Mucosa of rectum (tissue), 2 donors: ENCODE data around the gene UBD.

Experiments used
- H3K27ac ChIP-seq, 2 donors: one replicate each; pipeline ENCODE4 v1.7.0; 2013; ENCODE audit warnings: inconsistent platforms in 2 of 2, low read depth in 2 of 2, low read length in 2 of 2
- H3K27me3 ChIP-seq, 2 donors: one replicate each; pipeline ENCODE4 v1.7.0; 2013; ENCODE audit warnings: low read length in 2 of 2; ENCODE audit not compliant: control insufficient read depth in 2 of 2, insufficient read depth in 2 of 2
- H3K36me3 ChIP-seq, 2 donors: one replicate each; pipeline ENCODE4 v1.7.0; 2013; ENCODE audit warnings: low read length in 2 of 2; ENCODE audit not compliant: control insufficient read depth in 2 of 2, insufficient read depth in 2 of 2
- H3K4me1 ChIP-seq, 2 donors: one replicate each; pipeline ENCODE4 v1.7.0; 2013; ENCODE audit warnings: low read length in 2 of 2, mild to moderate bottlenecking in 1 of 2; ENCODE audit not compliant: control insufficient read depth in 2 of 2, insufficient read depth in 2 of 2
- H3K4me3 ChIP-seq, 2 donors: one replicate each; pipeline ENCODE4 v1.7.0; 2013; ENCODE audit warnings: low read length in 2 of 2
- H3K9ac ChIP-seq, 2 donors: one replicate each; pipeline ENCODE4 v1.7.0; 2013; ENCODE audit warnings: low read length in 2 of 2, low read depth in 1 of 2, mild to moderate bottlenecking in 1 of 2
- H3K9me3 ChIP-seq, 2 donors: one replicate each; pipeline ENCODE4 v1.7.0; 2013; ENCODE audit warnings: low read length in 2 of 2; ENCODE audit not compliant: control insufficient read depth in 2 of 2
- donor health status: healthy.
- donor health status: Normal muscosa, but diverticular disease.

The UBD gene

DNA sequence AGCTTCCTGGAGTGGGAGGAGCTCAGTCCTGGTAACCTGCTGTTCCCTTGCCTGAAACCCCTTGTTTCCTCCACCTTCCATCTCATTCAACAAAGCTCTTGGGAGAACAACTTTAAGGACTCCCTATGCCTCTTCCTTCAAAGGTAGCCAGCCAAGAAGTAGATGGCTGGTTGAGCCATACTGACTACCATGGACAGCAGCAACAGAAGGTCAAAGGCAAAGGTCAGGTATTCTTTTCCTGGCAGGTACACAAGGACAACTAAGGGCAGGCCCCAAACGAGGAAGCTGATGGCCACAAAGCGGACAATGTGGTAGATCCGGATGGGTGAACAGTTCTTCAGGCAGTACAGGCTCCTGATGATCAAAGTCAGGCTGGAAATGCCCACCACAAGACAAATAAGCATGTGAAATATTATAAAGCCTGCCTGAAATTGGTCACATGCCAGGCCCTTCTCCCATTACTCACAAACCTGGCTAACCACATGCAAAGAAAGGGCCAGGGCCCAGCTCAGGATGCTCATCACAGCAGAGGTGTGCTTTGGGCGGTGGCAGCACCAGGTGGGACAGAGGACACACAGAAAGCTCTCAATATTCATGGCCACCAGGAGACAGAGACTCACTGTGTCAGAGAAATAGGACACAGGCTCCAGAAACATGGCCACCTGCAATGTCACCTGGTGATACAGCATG lies 21.7 kb downstream of the UBD start:
- Histone ChIP-seq H3K9ac (no peak overlapping the region), H3K4me3 (no peak overlapping the region), H3K4me1 (no peaks in the 10 kb centered on the region), H3K27me3 (no peaks in the 10 kb centered on the region), H3K27ac (no peak overlapping the region), H3K9me3 (no peaks in the 10 kb centered on the region), H3K36me3 (no peaks in the 10 kb centered on the region)

DNA sequence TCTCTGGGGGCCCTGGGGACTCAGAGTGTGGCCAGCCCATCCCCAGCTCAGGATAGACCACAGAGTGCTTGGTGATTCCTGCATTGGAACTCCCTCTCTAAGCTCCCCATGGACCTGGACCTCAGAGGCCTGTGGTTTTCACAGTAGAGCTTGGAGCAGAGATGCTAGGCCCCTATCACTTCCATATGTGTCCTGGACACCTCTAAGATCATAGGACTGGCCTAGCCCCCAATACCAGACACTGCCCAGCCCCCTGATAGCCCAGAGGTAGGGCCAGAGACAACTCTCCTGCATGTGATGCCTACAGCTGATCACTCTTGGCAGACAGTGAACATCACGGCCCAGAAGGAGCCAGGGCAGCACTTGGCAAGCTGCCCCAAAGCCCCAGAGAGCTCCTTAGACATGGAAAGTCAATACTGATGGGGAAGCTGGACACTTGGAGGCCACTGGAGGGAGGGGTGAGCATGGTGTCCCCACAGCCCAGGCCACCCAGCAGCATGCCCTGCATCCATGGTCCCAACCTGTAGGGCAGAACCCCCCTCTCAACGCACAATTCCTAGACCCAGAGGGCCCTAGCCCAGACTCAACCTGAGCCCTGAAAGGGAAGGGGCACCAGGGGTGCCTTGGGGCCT lies 27.1 kb downstream of the UBD start:
- Histone ChIP-seq H3K9me3 (no peaks in the 10 kb centered on the region), H3K4me1 (no peaks in the 10 kb centered on the region), H3K9ac (no peak overlapping the region), H3K36me3 (no peaks in the 10 kb centered on the region), H3K27ac (no peak overlapping the region), H3K27me3 (no peaks in the 10 kb centered on the region), H3K4me3 (no peak overlapping the region)

DNA sequence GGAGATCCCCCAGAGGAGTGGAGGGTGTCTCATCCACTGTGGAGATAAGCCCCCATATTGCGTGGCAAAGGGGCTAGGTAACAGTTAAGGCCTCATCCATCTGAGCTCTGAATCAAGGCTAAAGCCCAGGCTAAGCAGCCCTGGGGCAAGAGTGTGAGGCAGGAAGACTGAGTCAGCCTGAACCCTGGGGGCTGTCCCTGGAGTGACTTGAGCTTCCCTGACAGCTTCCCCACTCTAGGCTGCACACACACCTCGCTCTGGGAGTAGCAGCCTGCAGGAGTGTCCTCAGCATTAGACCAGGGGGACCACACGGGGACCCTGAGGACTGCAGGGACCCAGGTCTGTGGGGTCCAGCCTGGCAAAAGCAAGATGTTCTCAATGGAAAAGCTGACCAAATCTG lies 27.9 kb downstream of the UBD start:
- Histone ChIP-seq H3K9me3 (no peaks in the 10 kb centered on the region), H3K36me3 (no peaks in the 10 kb centered on the region), H3K27me3 (no peaks in the 10 kb centered on the region), H3K27ac (no peak overlapping the region), H3K9ac (no peak overlapping the region), H3K4me3 (no peak overlapping the region), H3K4me1 (no peaks in the 10 kb centered on the region)

DNA sequence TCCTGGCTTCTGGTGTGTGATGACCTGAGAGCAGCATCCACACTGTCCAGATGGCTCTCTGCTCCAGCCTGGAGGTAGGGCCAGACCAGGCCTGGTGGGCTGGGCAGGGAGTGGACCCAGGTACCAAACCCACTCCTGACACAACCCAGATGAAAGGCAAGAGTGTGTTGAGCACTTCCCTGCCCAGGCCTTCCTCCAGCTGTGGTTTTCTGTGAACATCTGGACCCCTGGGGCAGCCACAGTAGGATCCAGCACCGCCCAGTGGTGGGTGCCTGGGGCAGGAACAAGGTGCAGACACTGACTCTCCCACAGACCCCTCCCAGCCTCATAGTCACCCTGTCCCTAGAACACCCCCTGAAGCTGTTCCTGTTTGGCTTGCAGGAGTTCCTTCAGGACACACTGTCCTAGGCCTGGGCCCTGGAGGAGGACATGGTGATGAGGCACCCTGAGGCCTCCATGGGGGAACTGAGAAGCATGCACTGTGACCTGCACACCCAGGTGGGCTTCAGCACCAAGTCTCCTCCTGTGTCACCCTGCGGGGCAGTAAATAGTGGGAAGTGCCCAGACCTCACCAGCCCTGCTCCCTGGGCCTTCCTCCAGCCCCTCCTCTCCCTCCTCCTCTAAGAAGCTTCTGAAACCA lies 28.7 kb downstream of the UBD start:
- Histone ChIP-seq H3K9ac (no peak overlapping the region), H3K27me3 (no peaks in the 10 kb centered on the region)

DNA sequence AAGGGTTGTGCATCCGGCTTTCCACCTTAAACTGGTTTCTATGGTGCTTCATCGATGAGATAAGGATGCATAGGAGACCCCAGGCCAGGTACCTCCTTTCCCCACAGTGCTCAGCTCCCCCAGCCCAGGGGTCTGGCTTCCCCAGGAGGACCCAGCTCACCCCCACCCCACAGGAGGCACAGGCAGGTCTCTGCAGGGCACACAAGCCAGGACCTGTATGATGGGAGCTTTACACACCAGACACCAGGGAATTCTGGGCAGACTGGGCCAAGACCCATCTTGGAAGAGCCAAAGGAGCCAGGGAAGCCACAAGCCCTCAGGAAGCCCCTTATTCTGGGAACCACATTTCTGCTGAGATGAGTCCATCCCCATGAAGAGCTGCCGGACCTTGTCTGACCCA lies 29.6 kb downstream of the UBD start:
- Histone ChIP-seq H3K36me3 (no peaks in the 10 kb centered on the region), H3K4me1 (no peaks in the 10 kb centered on the region), H3K9me3 (no peaks in the 10 kb centered on the region)

More for the DNA sequence above, 28.7 kb downstream of the UBD start:
- H3K27ac ChIP-seq: no peak overlapping the region
- H3K4me3 ChIP-seq: no peak overlapping the region
- no peaks in the 10 kb centered on the region for H3K36me3 ChIP-seq
- no peaks in the 10 kb centered on the region for H3K4me1 ChIP-seq
- no peaks in the 10 kb centered on the region for H3K9me3 ChIP-seq

DNA sequence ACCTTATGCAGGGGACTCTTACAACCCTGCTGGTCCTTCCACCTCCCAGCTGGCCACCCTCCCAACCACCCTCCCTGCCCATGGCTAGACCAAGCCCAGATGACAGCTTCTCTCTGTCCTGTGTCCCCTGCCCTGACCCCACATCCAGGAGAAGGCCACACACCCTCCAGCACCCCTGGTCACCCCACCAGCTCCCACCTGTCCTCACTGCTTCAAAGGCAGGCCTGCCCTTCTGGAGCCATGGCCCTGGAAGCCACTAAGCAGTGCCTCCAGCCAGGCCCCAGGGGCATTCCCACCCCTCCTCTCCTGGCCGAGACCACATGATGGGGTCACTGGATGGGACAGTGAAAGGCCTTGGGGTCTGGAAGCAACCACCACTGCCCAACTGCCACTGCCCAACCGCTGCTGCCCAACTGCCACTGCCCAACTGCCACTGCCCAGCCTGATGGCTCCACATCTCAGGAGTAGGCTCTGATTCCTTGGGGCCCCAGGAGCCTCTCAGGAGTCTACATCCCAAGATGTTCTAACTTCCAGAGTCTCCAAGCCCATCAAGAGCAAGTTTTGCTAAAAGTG lies 30.5 kb downstream of the UBD start:
- H3K4me1 ChIP-seq: no peaks in the 10 kb centered on the region
- H3K27ac ChIP-seq: no peak overlapping the region
- no peaks in the 10 kb centered on the region for H3K27me3 ChIP-seq

More for the DNA sequence above, 29.6 kb downstream of the UBD start:
- H3K4me3 ChIP-seq: no peak overlapping the region
- no peaks in the 10 kb centered on the region for H3K27me3 ChIP-seq
- no peak overlapping the region for H3K9ac ChIP-seq
- H3K27ac ChIP-seq: no peak overlapping the region

DNA sequence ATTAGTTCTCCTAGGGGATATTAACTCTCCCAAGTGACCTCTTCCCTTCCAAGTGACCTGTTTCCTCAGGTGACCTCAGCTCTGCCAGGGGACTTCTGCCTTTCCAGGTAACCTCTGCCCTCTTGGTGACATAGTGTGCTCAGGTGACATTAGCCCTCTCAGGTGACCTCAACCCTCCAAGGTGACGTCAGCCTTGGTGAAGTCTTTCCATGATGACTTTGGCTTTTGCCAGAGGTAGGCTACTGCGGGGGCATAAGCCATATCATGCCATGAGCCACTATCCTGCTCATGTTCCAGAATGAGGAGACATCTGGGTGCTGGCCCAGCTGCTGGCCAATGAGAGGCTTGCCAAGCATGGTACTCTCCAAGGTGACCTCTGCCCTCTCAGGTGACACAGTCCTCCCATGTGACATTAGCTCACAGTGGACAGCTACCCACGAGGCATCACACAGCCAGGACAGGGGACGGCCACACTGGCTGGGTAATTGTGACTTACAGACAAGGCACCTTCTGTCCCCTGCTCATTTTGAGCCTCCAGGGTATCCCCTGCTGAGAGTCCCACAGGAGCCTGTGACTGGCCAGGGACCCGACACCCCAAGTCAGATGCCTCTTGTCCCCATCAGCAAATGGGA lies 31.1 kb downstream of the UBD start:
- Histone ChIP-seq H3K36me3 (no peaks in the 10 kb centered on the region), H3K27ac (no peak overlapping the region), H3K4me1 (no peaks in the 10 kb centered on the region), H3K27me3 (no peaks in the 10 kb centered on the region), H3K4me3 (no peak overlapping the region), H3K9ac (no peak overlapping the region), H3K9me3 (no peaks in the 10 kb centered on the region)

More for the DNA sequence above, 30.5 kb downstream of the UBD start:
- Histone ChIP-seq H3K4me3 (no peak overlapping the region), H3K36me3 (no peaks in the 10 kb centered on the region), H3K9me3 (no peaks in the 10 kb centered on the region), H3K9ac (no peak overlapping the region)

DNA sequence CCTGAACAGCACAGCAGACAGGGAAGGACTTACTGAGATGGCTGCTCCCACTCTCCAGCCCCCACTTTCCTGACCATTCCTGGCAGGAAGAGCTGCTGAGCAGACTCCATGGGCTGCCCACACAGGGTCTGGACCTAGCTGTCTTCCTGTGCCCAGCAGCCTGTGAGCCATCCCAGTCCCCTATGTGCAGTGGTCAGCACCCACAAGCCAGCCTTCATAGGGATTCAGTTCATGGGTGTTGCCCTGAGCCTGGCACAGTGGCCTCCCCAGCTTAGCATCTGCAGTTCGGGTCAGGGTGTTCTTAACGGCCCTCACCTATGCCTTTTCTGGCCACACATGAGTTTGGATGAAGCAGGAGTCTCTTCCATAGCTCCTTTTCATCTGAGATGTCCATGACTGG lies 32.0 kb downstream of the UBD start:
- H3K4me3 ChIP-seq: no peak overlapping the region
- no peak overlapping the region for H3K9ac ChIP-seq
- no peaks in the 10 kb centered on the region for H3K36me3 ChIP-seq
- H3K27me3 ChIP-seq: no peaks in the 10 kb centered on the region
- no peaks in the 10 kb centered on the region for H3K4me1 ChIP-seq
- no peak overlapping the region for H3K27ac ChIP-seq
- no peaks in the 10 kb centered on the region for H3K9me3 ChIP-seq

DNA sequence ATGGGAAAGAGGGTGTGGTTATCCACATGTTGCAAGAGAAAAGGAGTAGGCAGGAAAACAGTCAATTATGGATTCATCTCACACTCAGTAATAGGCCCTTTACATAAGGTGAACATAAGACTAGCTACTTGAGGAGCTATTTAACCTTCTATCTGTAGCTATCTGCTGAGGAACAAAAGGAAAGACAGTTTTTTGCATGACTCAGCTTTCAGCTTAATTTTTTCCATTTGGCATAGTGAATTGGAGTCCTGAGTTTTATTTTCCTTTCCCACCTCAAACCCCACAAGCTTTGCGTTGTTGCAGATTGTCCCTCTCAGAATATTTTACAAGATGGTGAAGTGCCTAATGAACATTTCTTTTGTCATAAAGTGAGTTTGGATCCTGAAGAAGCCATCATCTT lies 32.4 kb downstream of the UBD start:
- Histone ChIP-seq H3K9ac (no peak overlapping the region), H3K27me3 (no peaks in the 10 kb centered on the region), H3K27ac (no peak overlapping the region), H3K9me3 (no peaks in the 10 kb centered on the region), H3K4me1 (no peaks in the 10 kb centered on the region), H3K36me3 (no peaks in the 10 kb centered on the region), H3K4me3 (no peak overlapping the region)

DNA sequence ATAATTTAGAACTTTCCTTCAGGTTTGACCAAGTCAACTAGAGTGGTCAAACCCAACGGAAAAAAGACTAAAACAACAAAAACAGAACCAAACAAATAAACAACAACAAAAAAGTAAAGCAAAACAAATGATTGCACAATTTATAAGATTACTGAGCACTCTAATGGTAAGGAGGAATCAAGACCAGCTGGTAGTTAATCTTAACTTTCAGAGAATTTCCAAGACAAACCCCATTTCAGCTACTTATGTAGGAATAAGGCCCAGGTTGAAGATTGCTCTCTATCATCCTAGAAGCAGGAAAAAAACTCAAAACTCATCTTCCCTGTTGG lies 34.3 kb downstream of the UBD start:
- Histone ChIP-seq H3K4me3 (no peak overlapping the region), H3K4me1 (no peaks in the 10 kb centered on the region), H3K9ac (no peak overlapping the region), H3K36me3 (no peaks in the 10 kb centered on the region), H3K9me3 (no peaks in the 10 kb centered on the region), H3K27ac (no peak overlapping the region), H3K27me3 (no peaks in the 10 kb centered on the region)
